ENCODE measurements around the gene ARHGAP11A.

- TF ChIP-seq NR2F2 (IDR thresholded peaks at IDR 0.05) (no peak), TAF1 (conservative IDR thresholded peaks at IDR 0.05) (peak; percentile 97)
Measured at GRCh38 chr15:32677238-32677750, 62.0 kb downstream of the ARHGAP11A start.
